Measurements from ENCODE around the gene FBN1.

Gene FBN1

GRCh38 chr15:48550822-48551525, 94.5 kb downstream of the FBN1 start:
- TF ChIP-seq TEAD4 (IDR thresholded peaks at IDR 0.05) (no peak), RAD21 (IDR thresholded peaks at IDR 0.05; ENCODE audit: low read depth) (no peak), TAF1 (IDR thresholded peaks at IDR 0.05; ENCODE audit: low read depth) (no peak), TCF12 (IDR thresholded peaks at IDR 0.05; ENCODE audit: low read depth) (no peak), EGR1 (IDR thresholded peaks at IDR 0.05) (no peak), NFIC (IDR thresholded peaks at IDR 0.05) (no peak), REST (IDR thresholded peaks at IDR 0.05; ENCODE audit: low read depth) (no peak), FOXM1 (IDR thresholded peaks at IDR 0.05; ENCODE audit: borderline replicate concordance, low read depth) (no peak), ZBTB7A (IDR thresholded peaks at IDR 0.05; ENCODE audit: low read depth) (no peak), YY1 (IDR thresholded peaks at IDR 0.05; ENCODE audit: low read depth) (no peak), CREB1 (IDR thresholded peaks at IDR 0.05; ENCODE audit: low read depth) (no peak), CEBPB (IDR thresholded peaks at IDR 0.05) (no peak), EP300 (IDR thresholded peaks at IDR 0.05; ENCODE audit: borderline replicate concordance) (no peak)
- TF ChIP-seq, protein P1, sequence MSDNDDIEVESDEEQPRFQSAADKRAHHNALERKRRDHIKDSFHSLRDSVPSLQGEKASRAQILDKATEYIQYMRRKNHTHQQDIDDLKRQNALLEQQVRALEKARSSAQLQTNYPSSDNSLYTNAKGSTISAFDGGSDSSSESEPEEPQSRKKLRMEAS (IDR thresholded peaks at IDR 0.05): no peak
- TF ChIP-seq, protein P2, sequence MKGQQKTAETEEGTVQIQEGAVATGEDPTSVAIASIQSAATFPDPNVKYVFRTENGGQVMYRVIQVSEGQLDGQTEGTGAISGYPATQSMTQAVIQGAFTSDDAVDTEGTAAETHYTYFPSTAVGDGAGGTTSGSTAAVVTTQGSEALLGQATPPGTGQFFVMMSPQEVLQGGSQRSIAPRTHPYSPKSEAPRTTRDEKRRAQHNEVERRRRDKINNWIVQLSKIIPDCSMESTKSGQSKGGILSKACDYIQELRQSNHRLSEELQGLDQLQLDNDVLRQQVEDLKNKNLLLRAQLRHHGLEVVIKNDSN (IDR thresholded peaks at IDR 0.05): no peak

- no peak for TF ChIP-seq EGR1 (IDR thresholded peaks at IDR 0.05)
- TF ChIP-seq TCF12 (IDR thresholded peaks at IDR 0.05; ENCODE audit: low read depth): no peak
- no peak for TF ChIP-seq CREB1 (IDR thresholded peaks at IDR 0.05; ENCODE audit: low read depth)
- TF ChIP-seq, protein P2 (IDR thresholded peaks at IDR 0.05): no peak
- TF ChIP-seq CEBPB (IDR thresholded peaks at IDR 0.05): no peak
- no peak for TF ChIP-seq YY1 (IDR thresholded peaks at IDR 0.05; ENCODE audit: low read depth)
- no peak for TF ChIP-seq NFIC (IDR thresholded peaks at IDR 0.05)
- TF ChIP-seq, protein P1 (IDR thresholded peaks at IDR 0.05): no peak
- TF ChIP-seq EP300 (IDR thresholded peaks at IDR 0.05; ENCODE audit: borderline replicate concordance): no peak
- no peak for TF ChIP-seq REST (IDR thresholded peaks at IDR 0.05; ENCODE audit: low read depth)
- TF ChIP-seq TEAD4 (IDR thresholded peaks at IDR 0.05): no peak
- no peak for TF ChIP-seq RAD21 (IDR thresholded peaks at IDR 0.05; ENCODE audit: low read depth)
- no peak for TF ChIP-seq ZBTB7A (IDR thresholded peaks at IDR 0.05; ENCODE audit: low read depth)
- TF ChIP-seq FOXM1 (IDR thresholded peaks at IDR 0.05; ENCODE audit: borderline replicate concordance, low read depth): no peak
These were observed 97.1 kb downstream of the FBN1 start for GRCh38 chr15:48548455-48548854.

DNA sequence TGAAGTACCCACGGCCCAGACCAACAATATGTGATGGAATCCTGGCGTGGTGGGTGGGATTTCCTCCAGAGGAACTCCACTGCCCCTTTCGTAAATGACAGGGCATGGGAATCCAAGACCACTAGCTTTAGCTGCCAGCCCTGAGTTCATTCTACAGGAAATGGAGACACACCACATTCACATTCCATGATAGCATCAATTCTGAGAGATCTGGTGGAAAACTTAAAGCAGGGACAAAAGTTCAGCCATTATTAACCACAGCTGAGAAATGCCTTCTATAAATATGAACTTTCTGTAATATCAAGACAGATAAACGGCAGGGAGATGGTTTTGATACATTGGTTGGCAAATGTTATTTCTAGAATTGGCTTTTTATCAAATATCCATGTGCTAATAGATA, 98.2 kb downstream of the FBN1 start:
- no peak for TF ChIP-seq CEBPB (IDR thresholded peaks at IDR 0.05)
- TF ChIP-seq, protein P2 (IDR thresholded peaks at IDR 0.05): no peak
- TF ChIP-seq NFIC (IDR thresholded peaks at IDR 0.05): no peak
- no peak for TF ChIP-seq TAF1 (IDR thresholded peaks at IDR 0.05; ENCODE audit: low read depth)
- TF ChIP-seq EGR1 (IDR thresholded peaks at IDR 0.05): no peak
- TF ChIP-seq RAD21 (IDR thresholded peaks at IDR 0.05; ENCODE audit: low read depth): no peak
- no peak for TF ChIP-seq ZBTB7A (IDR thresholded peaks at IDR 0.05; ENCODE audit: low read depth)
- no peak for TF ChIP-seq TEAD4 (IDR thresholded peaks at IDR 0.05)
- no peak for TF ChIP-seq CREB1 (IDR thresholded peaks at IDR 0.05; ENCODE audit: low read depth)
- TF ChIP-seq EP300 (IDR thresholded peaks at IDR 0.05; ENCODE audit: borderline replicate concordance): no peak

GRCh38 chr15:48546296-48546695, 99.2 kb downstream of the FBN1 start:
- TF ChIP-seq TEAD4 (IDR thresholded peaks at IDR 0.05): no peak
- TF ChIP-seq NFIC (IDR thresholded peaks at IDR 0.05): no peak
- TF ChIP-seq YY1 (IDR thresholded peaks at IDR 0.05; ENCODE audit: low read depth): no peak
- no peak for TF ChIP-seq TAF1 (IDR thresholded peaks at IDR 0.05; ENCODE audit: low read depth)
- TF ChIP-seq, protein P2 (IDR thresholded peaks at IDR 0.05): no peak
- no peak for TF ChIP-seq CEBPB (IDR thresholded peaks at IDR 0.05)
- no peak for TF ChIP-seq CREB1 (IDR thresholded peaks at IDR 0.05; ENCODE audit: low read depth)

DNA sequence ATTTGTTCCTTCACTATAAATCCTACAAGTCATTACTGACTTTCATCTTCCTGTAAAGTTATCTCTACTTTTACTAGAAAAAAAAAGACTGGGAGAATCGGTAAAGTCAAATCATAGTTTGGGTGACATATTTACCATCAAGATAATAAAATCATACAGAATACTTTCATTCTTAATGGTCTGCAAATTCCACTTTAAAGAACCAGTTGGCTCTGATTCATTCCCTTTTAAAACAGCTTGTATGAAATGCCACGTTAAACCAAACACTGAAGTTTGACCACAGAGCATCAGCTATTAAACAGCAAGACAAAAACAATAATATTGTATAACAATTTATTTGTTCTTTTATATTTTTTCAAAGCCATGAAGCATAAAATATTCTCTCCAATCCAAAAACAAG, 100.7 kb downstream of the FBN1 start:
- TF ChIP-seq FOXM1 (IDR thresholded peaks at IDR 0.05; ENCODE audit: borderline replicate concordance, low read depth): no peak
- no peak for TF ChIP-seq EP300 (IDR thresholded peaks at IDR 0.05; ENCODE audit: borderline replicate concordance)
- no peak for TF ChIP-seq NFIC (IDR thresholded peaks at IDR 0.05)
- TF ChIP-seq REST (IDR thresholded peaks at IDR 0.05; ENCODE audit: low read depth): no peak
- no peak for TF ChIP-seq TAF1 (IDR thresholded peaks at IDR 0.05; ENCODE audit: low read depth)
- no peak for TF ChIP-seq CREB1 (IDR thresholded peaks at IDR 0.05; ENCODE audit: low read depth)
- TF ChIP-seq TEAD4 (IDR thresholded peaks at IDR 0.05): no peak
- TF ChIP-seq EGR1 (IDR thresholded peaks at IDR 0.05): no peak
